Loucy (cell line): Measurements from ENCODE around the gene PRKN.
"Not testable (repeated sequence)": the region's sequence is repeated elsewhere in the genome, so short reads cannot be mapped to it uniquely, and the experiment has no call there.

Experiments
- EZH2phosphoT487 ChIP-seq: fragments of 200-600 bp; IDR thresholded peaks from 2 replicates; pipeline ENCODE4 v1.6.1; 2018; ENCODE audit warnings: antibody characterized with exemption, mild to moderate bottlenecking, moderate library complexity, borderline replicate concordance
- TF ChIP-seq, protein P1 (sequence below): fragments of 200-600 bp; sonication (generic); conservative IDR thresholded peaks from 2 replicates; pipeline ENCODE4 v1.5.1; 2014; ENCODE audit warnings: mild to moderate bottlenecking, antibody characterized with exemption, low read length

DNA sequence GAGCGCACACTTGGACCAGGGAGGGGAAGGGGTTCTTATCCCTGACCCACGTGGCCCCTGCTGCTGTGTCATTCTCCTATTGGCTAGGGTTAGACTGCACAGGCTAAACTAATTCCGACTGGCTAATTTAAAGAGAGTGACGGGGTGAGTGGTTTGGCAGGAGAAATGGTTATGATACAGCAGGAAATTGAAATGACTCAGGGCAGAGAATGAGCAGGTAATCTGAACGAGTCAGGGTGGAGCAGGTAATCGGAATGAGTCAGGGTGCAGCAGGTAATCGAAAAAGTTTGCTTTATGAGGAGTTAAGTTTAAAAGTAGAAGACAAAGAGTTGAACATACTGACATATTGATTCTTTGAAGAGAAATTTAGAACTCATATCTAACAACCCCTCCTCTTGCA, 1417.8 kb downstream of the PRKN start:
- TF ChIP-seq, protein P1, sequence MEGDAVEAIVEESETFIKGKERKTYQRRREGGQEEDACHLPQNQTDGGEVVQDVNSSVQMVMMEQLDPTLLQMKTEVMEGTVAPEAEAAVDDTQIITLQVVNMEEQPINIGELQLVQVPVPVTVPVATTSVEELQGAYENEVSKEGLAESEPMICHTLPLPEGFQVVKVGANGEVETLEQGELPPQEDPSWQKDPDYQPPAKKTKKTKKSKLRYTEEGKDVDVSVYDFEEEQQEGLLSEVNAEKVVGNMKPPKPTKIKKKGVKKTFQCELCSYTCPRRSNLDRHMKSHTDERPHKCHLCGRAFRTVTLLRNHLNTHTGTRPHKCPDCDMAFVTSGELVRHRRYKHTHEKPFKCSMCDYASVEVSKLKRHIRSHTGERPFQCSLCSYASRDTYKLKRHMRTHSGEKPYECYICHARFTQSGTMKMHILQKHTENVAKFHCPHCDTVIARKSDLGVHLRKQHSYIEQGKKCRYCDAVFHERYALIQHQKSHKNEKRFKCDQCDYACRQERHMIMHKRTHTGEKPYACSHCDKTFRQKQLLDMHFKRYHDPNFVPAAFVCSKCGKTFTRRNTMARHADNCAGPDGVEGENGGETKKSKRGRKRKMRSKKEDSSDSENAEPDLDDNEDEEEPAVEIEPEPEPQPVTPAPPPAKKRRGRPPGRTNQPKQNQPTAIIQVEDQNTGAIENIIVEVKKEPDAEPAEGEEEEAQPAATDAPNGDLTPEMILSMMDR, result not testable (repeated sequence)
- TF ChIP-seq EZH2phosphoT487, result not testable (repeated sequence)
